Suprapubic skin (tissue), 4 donors: ENCODE results near the gene DAAM2. TPM values are rescaled to one million over a fixed set of nuclear protein-coding genes. Genes with fewer than 3 reads are reported as not detected.

Experiments
- DNase-seq, 2 donors: peaks; one replicate each; pipeline ENCODE4 v3.0.0-alpha.2; 2019; ENCODE audit warnings: low spot score in 2 of 2
- H3K27ac ChIP-seq: fragments of 200-600 bp; sonication (generic); one replicate; pipeline ENCODE4 v1.5.1; 2019
- H3K27me3 ChIP-seq: fragments of 200-600 bp; sonication (generic); one replicate; pipeline ENCODE4 v1.5.1; 2019
- H3K36me3 ChIP-seq: fragments of 200-600 bp; sonication (generic); one replicate; pipeline ENCODE4 v1.5.1; 2019
- H3K4me1 ChIP-seq: fragments of 200-600 bp; sonication (generic); one replicate; pipeline ENCODE4 v1.5.1; 2019
- H3K4me3 ChIP-seq: fragments of 200-600 bp; sonication (generic); one replicate; pipeline ENCODE4 v1.5.1; 2019; ENCODE audit warnings: mild to moderate bottlenecking
- H3K9me3 ChIP-seq: fragments of 200-600 bp; sonication (generic); one replicate; pipeline ENCODE4 v1.5.1; 2019
- EP300 ChIP-seq: sonication (generic); formaldehyde crosslinking; IDR thresholded peaks from one replicate; pipeline ENCODE4 v1.6.1; 2017; ENCODE audit warnings: antibody characterized with exemption
- POLR2A ChIP-seq, 2 donors: fragments of 450-650 bp; IDR thresholded peaks; one replicate each; pipeline ENCODE4 v1.6.1; 2017; ENCODE audit warnings: antibody characterized with exemption in 2 of 2, mild to moderate bottlenecking in 2 of 2, moderate library complexity in 2 of 2
- POLR2AphosphoS5 ChIP-seq, 3 donors: sonication (generic); formaldehyde crosslinking; IDR thresholded peaks; one replicate each; pipeline ENCODE4 v1.6.1; 2017; ENCODE audit warnings: antibody characterized with exemption in 3 of 3
- WGBS: methylation state at CpG from one replicate; pipeline ENCODE4 v1.1.5; 2018; 5-methylcytosine and 5-hydroxymethylcytosine counted together
- total RNA-seq, 4 donors: library from RNA; depleted of rRNA; stranded (reverse); fragments of >200 nt; gene quantifications; one replicate each; pipeline ENCODE4 v1.1.0, GENCODE V29; 2016
- TF ChIP-seq, protein P1 (sequence below), 2 donors: fragments of 200-600 bp in 1 of 2; fragments of 450-650 bp in 1 of 2; sonication (generic) in 1 of 2; IDR thresholded peaks; one replicate each; pipeline ENCODE4 v1.5.1; 2016 to 2019; ENCODE audit warnings: antibody characterized with exemption in 2 of 2, mild to moderate bottlenecking in 1 of 2, moderate library complexity in 1 of 2

Gene DAAM2
- total RNA-seq, 4 donors from 2014 or later: 4.7 to 17.6 (median 9.9) TPM

DNA sequence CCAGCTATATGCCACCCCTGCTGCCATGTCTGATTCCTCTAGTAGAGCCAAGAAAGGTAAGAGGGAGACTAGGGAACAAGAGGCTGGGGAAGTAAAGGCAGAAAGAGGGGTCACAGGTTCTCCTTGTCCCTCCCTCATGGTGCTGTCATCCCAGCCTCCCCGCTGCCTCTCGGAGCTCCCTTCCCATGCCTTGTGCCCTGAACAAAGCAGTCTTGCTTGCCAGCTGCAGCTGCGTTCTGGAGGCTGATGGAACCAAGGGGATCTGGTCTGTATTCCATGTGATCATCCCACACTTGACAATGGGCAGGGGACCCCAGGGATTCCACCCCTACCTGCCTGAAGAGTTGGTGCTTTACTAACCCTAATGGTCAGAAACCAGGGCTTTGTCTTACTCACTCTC lies 61.4 kb downstream of the DAAM2 start:
- H3K4me3 ChIP-seq: no peak overlapping the region
- no peak for TF ChIP-seq POLR2A (IDR thresholded peaks at IDR 0.05)
- TF ChIP-seq EP300: no peak
- TF ChIP-seq, protein P1, sequence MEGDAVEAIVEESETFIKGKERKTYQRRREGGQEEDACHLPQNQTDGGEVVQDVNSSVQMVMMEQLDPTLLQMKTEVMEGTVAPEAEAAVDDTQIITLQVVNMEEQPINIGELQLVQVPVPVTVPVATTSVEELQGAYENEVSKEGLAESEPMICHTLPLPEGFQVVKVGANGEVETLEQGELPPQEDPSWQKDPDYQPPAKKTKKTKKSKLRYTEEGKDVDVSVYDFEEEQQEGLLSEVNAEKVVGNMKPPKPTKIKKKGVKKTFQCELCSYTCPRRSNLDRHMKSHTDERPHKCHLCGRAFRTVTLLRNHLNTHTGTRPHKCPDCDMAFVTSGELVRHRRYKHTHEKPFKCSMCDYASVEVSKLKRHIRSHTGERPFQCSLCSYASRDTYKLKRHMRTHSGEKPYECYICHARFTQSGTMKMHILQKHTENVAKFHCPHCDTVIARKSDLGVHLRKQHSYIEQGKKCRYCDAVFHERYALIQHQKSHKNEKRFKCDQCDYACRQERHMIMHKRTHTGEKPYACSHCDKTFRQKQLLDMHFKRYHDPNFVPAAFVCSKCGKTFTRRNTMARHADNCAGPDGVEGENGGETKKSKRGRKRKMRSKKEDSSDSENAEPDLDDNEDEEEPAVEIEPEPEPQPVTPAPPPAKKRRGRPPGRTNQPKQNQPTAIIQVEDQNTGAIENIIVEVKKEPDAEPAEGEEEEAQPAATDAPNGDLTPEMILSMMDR (IDR thresholded peaks at IDR 0.05): no peak
- TF ChIP-seq POLR2AphosphoS5 (IDR thresholded peaks at IDR 0.05): no peak
- H3K27ac ChIP-seq: no peak overlapping the region
- H3K9me3 ChIP-seq: no peaks in the 10 kb centered on the region
- H3K36me3 ChIP-seq: peaks cover 5% of the 10 kb centered on the region
- no peaks in the 10 kb centered on the region for H3K27me3 ChIP-seq
- no peaks in the 10 kb centered on the region for H3K4me1 ChIP-seq
- WGBS: 87% methylated on average over 3 of the region's 3 CpGs
- DNase-seq: no peak

DNA sequence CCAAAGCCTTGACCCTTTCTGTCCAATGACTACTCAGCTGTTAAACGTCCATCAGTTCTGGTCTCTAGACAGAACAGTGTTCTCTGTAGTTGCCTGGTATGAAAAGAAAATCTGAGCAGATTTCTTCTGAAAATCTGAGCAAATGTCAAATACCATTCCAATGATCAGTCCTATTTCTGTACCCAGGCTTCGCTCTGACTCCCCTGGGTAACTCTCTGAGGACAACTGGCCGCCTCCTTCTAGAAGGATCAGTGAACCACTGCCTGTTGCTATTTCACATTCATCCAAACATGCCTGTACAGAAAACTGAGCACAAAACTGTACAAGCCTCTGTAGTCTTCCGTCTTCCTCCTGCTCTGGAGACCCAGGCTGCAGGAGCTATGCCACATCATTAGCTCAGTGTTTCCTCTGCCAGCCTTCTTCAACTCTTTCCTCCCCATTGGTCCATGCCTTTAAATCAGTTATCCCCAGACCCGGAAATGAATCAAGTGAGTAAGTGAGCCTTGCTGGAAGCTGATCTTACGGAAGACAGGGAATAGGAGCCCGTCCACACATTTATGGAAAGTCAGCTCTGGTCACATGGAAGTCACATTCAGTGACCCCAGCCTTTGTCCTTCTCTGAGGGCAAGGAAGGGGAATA lies 63.3 kb downstream of the DAAM2 start:
- H3K4me3 ChIP-seq: no peak overlapping the region
- no peaks in the 10 kb centered on the region for H3K27me3 ChIP-seq
- H3K36me3 ChIP-seq: peaks cover 5% of the 10 kb centered on the region
- H3K9me3 ChIP-seq: no peaks in the 10 kb centered on the region
- WGBS: 83% methylated on average over 7 of the region's 7 CpGs
- no peaks in the 10 kb centered on the region for H3K4me1 ChIP-seq
- H3K27ac ChIP-seq: no peak overlapping the region
- TF ChIP-seq, protein P1 (IDR thresholded peaks at IDR 0.05): no peak
- TF ChIP-seq EP300 (no peak), POLR2AphosphoS5 (IDR thresholded peaks at IDR 0.05) (no peak), POLR2A (IDR thresholded peaks at IDR 0.05) (no peak)
- DNase-seq: no peak

DNA sequence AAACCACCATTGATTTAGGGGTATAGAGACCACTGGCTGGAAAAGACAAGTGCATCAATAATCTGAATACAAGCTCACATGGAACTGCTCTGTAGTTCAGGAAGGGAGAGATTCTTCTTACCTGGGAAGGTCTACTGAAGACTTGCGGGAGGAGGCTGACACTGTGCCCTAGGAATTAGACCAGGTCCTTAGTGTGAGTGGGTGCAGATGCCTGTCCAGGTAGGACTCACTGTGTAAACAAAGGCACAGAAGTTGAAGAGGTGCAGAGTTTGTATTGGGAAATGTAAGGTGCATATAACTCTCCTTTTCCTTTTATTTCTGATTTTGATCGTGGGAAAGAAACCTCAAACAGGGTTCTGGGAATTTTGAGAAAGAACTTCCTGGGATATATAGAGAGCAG lies 66.8 kb downstream of the DAAM2 start:
- Histone ChIP-seq H3K4me3 (no peak overlapping the region), H3K9me3 (no peaks in the 10 kb centered on the region), H3K27ac (no peak overlapping the region), H3K36me3 (peaks cover 15% of the 10 kb centered on the region), H3K27me3 (no peaks in the 10 kb centered on the region), H3K4me1 (no peaks in the 10 kb centered on the region)
- TF ChIP-seq EP300 (no peak), POLR2A (IDR thresholded peaks at IDR 0.05) (no peak), POLR2AphosphoS5 (IDR thresholded peaks at IDR 0.05) (no peak)
- TF ChIP-seq, protein P1 (IDR thresholded peaks at IDR 0.05): no peak
- DNase-seq: no peak
- WGBS: 85% methylated on average over 2 of the region's 2 CpGs

DNA sequence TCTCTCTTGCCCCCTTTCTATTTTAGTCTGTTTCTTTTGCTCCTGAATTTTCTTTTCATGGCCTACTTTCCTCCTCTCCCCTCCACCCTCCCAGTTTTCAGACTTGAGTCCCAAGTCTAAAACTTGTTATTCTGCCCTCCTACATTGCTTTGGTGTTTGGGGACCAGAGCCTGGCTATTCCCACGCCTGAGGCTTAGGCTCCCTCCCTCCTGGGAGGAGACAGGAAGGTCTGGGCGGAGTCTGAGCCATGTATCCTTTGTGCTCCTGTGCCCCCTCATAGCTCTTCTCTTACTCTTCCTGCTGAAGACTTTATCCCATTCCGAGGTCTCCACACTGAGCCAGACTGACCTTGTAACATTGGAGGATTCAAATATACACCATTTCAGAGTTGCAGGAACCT lies 69.5 kb downstream of the DAAM2 start:
- Histone ChIP-seq H3K27ac (no peak overlapping the region), H3K4me1 (no peaks in the 10 kb centered on the region), H3K36me3 (peaks cover 17% of the 10 kb centered on the region), H3K4me3 (no peak overlapping the region), H3K9me3 (no peaks in the 10 kb centered on the region), H3K27me3 (no peaks in the 10 kb centered on the region)
- 76% methylated on average over 3 of the region's 3 CpGs for WGBS
- DNase-seq: no peak
- TF ChIP-seq, protein P1 (IDR thresholded peaks at IDR 0.05): no peak
- TF ChIP-seq EP300 (no peak), POLR2AphosphoS5 (IDR thresholded peaks at IDR 0.05) (no peak), POLR2A (IDR thresholded peaks at IDR 0.05) (no peak)

DNA sequence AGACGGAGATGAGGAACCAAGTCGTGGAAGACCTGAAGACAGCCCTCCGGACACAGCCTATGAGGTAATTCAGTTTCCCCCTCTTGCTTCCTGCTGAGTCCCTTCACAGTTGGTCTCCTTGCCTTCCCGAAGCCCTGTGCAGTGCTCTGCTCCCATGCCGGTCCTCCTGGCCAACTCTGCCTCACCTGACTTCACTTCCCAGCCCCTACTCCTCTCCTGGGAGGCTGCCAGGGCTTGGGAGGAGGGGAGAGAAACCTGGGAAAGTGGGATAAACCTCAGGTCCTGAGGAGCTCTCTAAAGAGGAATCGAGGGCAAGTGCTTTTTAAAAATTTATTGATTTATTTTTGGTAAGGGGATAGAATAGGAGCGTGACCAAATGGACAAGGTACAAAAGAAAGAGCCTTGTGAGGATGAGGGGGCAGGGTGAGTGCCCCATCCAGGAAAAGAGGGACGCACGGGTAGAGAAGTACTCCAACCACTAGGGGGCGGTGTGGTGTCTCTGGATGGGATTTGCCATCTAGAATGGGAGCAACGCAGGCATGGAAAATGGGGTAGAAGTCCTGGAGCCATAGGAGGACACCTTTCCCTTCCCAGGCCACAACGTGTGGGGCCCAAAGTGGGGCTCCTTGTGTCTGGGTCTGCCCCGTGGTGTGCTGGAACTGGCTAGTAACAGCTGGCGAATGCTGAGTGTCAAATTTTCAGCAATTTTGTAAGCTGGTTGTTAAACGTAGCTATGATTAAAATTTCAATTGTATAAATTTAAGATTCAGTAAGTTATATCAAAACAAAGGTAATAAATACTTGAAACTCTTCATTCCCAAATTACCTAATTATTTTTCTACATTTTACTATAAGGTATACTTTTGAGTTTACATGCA lies 73.1 kb downstream of the DAAM2 start:
- 60% methylated on average over 14 of the region's 15 CpGs for WGBS
- H3K9me3 ChIP-seq: no peaks in the 10 kb centered on the region
- TF ChIP-seq EP300: no peak
- no peak for TF ChIP-seq POLR2A (IDR thresholded peaks at IDR 0.05)
- TF ChIP-seq, protein P1 (IDR thresholded peaks at IDR 0.05): peak in 1 of 2 donors; percentile 67
- TF ChIP-seq POLR2AphosphoS5 (IDR thresholded peaks at IDR 0.05): no peak
- no peak overlapping the region for H3K4me3 ChIP-seq
- H3K27ac ChIP-seq: no peak overlapping the region
- DNase-seq: peak; percentile 84 to 88
- H3K4me1 ChIP-seq: no peaks in the 10 kb centered on the region
- no peaks in the 10 kb centered on the region for H3K27me3 ChIP-seq
- peaks cover 22% of the 10 kb centered on the region for H3K36me3 ChIP-seq
